ENCODE data around the gene CORO2B.
A peak's percentile ranks its signal among the peaks of the same experiment; 100 is the strongest.

Gene CORO2B

DNA sequence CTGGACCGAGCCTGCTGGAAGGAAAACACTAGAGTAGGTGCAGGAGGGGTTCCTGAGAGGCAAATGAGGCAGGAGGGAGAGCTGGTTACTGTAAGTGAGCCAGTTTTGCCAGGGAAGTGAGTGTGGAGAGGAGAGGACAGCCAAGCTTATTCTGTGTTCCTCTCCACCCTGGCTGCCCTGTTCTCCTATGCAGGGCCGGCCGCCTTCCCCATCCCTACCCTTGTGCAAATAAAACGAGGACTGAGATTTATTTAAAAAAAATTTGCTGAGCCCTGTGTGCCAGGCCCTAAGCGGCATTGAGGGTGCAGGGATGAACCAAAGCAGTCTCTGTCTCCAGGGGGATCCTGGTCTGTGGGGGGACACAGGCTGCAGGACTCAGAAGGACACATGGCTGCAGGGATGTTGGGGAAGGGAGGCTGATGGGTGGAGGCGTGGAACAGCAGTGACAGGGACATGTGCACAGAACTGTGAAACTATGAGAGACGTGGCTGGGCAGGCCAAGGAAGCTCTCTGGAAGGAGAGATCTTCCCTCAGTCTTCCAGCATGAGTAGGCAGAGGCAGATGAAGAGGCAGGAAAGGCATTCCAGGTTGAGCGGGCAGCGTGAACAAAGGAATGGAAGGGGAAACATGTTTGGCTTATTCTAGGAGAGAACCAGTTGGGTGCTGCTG, 12.1 kb downstream of the CORO2B start:
- DNase-seq (ENCODE audit: low read depth) = no peak

DNA sequence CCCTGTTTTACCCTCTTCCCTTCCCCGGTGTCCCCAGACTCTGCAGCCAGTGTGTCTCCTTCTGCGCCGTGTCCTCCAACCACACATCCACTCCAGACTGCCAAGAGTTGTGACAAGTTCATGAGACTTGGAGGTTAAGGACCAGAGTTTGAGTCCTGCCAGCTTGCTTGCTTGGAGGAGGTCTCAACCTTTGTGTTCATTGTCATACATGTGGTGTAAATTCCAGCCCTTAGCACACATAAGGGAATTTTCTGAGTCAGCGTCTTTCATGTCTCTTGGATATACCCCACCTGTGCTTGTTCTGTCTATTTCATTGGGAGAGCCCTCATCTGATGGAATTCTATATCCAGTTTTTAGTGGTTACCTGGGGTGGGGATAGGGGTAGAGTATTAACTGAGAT, 13.3 kb downstream of the CORO2B start:
- DNase-seq (ENCODE audit: low read depth) = no peak

DNA sequence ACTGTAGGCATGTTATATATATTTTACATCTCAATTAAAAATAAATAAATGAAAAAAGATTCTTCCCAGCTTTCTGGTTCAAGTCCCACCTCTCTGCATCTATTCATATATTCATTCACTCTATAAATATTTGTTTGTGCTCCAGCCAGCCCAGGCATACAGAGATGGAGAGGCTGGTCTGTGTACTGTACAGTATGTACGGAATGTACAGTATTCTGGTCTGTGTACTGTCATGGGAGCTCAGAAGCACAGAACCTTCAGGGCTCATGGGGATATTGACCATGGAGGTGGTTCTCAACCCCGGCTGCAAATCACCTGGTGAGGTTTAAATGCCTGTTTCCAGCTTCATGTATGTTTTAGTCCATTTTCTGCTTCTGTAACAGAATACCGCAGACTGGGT, 13.8 kb downstream of the CORO2B start:
- no peak for DNase-seq (ENCODE audit: low read depth)

DNA sequence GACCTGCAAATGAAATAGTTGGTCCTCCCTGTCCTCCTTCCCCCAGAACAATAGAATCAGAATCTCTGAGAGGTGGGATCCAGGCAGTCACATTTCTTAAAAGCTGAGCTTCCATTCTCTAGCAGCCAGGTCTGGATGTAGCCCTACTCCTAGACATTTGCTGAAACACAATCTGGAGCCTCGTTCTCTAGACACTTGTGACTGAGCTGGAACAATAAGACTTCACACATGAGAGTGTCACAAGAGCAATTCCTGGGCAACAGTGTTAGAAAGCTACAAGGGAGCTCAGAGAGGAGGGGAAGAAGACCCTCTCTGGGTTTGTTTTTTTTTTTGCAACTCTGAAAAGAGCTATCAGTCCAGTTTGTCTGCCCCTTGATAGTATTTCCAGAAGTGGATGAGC, 14.5 kb downstream of the CORO2B start:
- DNase-seq (ENCODE audit: low read depth) = no peak

DNA sequence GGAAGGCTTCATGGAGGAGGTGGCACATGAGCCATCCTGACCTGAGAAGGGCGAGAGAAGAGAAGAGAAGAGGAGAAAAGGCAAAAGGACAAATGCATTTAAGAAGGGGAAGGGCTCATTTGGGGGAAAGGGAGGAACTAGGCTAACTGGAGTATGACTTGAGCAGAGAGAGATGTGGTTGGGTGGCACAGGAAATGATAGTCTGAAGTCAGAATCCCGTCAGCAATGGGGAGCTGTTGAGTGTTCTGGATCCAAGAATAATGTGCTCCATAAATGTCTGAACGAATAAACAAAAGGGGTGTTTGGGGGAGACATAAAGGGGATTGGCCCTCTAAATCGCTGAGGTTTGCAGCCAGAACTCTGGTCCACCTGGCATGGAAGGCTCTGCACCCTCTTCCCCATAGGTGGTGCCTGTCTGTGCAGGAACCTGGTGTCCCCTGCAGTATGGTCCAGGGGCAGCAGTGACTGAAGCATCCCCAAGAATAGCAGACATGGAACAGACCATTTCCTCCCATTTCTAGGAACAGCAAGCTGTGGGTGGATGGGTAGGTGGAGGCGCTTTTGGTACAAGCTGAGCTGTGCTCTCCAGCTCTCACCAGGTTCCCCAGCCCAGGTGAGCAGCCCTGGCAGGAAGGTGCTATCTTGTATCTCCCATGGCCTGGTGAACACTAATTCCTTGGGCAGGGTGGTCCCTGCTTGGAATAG, 15.2 kb downstream of the CORO2B start:
- DNase-seq (ENCODE audit: low read depth) = no peak

DNA sequence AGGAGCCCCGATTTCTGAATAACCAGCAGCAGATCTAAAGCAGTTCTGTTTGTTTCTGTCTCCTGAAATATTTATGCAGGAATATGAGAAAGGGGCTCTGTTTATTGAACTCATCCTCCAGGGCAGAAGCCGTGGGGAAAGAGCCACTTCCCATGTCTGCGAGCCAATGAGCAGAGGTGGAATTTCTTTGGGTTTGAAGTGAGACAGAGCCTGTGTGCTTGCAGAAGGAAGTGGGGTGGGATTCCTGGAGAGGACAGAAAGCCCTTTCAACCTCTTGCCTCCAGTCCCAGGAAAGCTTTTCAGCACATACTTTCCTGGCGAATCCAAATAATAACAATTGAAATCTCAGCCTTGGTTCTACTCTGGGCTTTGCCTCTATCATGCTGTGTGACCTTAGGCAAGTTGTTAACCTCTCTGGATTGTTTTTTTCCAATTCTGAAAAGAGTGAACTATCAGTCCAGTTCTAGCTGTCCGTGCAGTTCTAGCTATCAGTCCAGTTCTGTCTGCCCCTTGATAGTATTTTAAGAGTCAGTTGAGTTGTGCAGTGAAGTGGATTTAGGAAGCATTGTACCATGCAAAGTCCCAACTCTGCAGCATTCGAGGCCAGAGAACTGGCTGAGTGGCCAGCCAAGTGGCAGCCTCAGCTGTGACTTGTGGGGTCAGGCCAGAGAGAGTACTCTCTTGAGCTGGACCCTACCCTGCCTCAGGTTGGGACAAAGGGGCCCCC, 15.9 kb downstream of the CORO2B start:
- no peak for DNase-seq (ENCODE audit: low read depth)

DNA sequence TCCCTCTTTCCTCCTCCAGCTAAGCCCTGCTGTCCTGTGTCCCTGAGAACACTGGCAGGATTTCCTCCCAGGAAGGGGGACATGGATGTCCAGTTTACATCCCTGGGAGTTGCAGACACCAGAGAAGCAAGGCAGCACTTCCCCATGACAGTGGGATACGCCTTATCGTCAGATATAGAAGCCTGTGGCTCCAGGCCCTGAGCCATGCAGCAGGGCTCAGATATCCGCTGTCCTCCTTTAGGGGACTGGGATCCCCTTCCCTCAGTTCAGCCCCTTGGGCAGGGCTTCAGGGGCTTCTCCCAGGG, 16.4 kb downstream of the CORO2B start:
- DNase-seq (ENCODE audit: low read depth) = no peak

DNA sequence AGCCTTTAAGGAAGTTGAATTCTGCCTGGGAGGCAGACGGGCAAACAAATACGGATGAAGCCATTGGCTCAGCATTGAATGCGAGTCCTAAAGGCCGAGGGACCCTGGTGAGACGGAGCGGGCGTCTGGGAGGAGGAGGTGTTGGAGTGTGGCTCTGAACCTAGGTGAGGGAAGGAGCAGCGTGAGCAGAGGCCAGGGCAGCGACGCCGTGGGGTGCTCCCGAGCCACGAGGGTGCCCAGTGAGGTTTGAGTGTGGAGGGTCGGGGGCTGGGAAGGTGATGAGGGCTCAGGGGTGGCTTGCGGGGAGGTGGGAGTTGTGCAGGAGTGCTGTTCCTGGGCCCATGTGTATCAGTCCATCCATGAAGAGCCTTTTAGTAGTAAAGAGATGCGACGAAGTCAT, 17.0 kb downstream of the CORO2B start:
- no peak for DNase-seq (ENCODE audit: low read depth)

DNA sequence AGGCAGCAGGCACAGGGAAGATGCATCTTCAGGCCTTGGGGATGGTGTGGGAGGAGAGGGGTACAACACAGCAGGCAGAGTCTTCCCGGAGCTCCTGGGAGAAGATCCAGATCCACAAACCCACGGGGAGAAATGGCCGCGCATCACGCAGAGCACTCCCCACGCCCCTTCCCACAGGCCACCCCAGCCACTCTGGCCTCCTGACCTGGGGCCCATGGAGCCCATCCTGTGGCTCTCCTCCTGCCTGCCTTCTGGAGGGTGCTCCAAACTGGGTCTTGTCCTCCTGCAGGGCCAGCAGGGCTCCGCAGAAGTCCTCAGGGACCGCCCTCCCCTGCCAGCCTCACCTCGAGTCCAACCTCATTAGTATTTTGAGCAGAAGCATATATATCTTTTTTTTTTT, 17.9 kb downstream of the CORO2B start:
- DNase-seq (ENCODE audit: low read depth) = no peak

DNA sequence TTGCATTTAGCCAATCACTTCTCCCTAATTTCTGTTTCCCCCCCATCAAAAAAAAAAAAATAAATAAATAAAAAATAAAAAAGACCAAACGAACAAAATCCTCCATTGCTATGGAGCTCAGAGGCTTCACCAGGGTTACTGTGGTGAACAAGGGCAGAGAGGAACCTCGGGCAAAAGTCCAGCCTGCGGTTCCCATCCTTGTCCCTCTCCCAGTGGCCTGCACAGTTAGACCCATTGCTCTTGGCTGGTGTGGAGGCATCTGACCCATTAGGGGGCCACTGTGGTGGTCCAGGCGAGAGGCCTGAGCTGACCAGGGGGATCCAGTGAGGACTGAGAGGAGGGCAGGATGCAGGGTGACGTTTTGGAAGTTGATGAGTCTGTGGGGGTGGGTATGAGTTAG, 18.8 kb downstream of the CORO2B start:
- DNase-seq (ENCODE audit: low read depth) = no peak

DNA sequence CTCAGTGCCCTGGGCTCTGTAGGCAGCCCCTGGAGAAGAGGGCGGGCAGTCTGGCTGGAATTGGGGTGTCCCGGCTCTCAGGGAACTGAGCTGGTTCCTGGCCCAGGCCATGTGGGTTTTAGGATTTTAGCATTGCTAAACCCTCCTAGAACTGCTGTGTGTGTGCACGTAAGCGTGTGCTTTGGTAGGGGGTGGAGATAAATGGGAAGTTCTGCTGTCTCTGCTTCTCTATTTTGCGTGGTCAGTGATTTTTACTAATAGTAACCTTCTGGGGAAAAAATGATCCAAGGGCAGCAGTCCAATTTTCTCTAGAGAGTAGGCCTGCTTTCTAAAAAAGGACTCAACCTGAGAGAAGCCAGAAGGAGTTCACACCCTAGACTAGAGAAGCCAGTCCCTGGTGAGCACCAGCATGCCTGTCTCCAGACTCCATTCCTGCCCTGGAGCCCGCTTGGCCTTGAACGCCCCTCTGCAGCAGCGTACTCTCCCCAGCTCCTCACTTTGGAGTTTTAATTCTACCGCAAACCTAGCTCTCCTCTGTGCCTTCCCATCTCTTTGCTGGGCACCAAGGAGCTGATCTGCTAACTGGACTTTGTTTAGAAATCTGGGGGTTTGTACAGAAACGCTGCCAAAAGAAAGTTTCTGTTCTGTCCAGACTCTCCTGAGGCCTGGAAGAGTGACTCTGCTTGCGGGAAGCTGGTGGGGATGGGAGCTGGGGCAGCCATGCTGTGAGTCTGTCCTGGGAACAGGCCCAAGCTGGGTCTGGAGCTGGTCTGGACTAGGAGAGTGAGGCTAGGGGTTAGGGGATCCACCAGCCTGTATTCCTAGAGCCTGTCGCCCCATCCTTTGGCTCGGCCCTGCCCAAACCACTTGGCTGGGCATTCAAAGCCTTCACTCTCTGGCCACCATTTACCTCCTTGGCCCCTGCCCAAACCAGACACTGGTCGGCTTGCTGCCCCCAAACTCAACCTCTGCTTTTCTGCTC, 19.7 kb downstream of the CORO2B start:
- peak; percentile 80 for DNase-seq (ENCODE audit: low read depth)

DNA sequence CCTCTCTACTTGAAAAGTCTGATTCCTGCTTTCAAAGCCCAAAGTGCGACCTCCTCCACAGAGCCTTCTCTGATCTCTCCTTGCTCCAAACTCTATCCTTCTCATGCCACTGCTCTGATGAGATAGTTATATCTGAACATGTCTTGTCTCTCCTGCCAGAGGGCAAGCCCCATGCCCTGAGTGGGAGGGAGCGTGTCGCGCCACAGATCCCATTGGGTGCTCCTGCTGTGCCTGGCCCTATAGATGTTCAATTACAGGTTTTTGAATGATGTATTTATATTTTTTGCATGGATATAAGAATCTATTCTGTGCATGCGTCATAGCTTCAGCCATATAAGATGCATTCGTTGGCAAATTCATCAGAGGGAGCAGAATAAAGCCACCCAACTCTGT, 20.4 kb downstream of the CORO2B start:
- no peak for DNase-seq (ENCODE audit: low read depth)

DNA sequence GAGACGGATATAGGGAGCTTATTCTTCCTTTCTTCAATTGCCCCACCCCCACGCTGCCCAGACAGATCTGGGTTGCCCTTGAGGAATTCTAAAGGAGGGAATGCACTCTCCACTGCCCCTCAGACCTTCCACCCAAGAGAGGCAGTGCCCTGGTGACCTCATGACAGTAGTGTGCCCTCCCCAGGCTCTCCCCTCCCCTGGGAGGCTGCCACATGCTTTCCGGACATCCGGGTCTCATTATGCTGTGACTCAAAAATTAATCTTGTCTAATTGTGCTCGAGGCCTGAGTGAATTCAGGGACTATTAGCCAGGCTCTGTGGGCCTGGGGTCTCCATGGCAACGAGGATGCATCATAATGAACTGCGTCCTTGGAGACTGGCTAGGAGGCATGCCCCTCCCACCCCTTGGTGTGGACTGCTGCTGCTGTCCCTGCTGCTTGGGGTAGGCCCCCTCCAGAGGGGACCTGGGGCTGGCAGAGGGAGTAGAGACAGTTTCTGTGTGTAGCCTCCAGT, 20.8 kb downstream of the CORO2B start:
- peak; percentile 77 for DNase-seq (ENCODE audit: low read depth)

DNA sequence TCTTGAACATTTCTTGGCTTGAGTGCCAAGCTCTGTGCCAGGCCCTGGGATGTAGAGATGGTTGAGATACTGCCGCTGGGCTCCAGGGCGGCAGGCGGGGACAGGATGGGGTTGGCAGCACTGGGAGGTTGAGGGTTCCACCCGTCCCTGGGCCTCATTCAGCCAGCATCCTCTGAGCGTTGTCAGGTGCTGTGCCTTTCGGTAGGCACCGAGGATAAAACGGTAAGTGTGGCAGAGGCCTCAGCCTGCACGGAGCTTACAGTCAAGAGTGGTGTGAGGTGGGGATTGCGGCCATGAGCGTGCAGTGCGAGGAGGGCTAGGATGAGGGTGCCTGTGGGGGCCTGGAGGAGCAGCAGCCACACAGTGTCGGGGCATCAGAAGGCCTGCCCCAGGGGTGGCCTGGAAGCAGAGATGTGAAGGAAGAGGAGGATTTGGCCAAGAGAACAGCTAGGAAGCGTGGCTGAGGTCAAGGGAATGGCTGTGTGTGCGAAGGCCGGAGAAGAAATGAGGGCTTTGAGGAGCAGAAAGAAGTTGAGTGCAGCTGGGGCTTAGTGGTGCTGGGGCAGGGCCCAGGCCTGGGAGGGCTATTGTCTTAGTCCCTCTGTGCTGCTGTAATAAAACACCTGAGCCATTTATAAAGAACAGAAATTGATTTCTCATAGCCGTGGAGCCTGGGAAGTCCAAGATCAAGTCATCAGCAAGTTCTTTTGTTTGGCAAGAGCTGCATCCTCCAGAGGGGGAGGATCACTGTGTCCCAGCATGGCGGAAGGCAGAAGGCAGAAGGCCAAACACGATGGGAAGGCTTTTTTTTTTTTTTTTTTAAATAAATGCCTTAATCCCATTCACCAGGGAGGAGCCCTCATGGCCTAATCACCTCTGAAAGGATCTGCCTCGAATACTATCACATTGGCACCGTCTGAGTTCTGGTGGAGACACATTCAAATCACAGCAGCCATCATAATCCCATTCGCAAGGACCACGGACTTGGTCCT, 22.7 kb downstream of the CORO2B start:
- DNase-seq (ENCODE audit: low read depth) = peak; percentile 29

DNA sequence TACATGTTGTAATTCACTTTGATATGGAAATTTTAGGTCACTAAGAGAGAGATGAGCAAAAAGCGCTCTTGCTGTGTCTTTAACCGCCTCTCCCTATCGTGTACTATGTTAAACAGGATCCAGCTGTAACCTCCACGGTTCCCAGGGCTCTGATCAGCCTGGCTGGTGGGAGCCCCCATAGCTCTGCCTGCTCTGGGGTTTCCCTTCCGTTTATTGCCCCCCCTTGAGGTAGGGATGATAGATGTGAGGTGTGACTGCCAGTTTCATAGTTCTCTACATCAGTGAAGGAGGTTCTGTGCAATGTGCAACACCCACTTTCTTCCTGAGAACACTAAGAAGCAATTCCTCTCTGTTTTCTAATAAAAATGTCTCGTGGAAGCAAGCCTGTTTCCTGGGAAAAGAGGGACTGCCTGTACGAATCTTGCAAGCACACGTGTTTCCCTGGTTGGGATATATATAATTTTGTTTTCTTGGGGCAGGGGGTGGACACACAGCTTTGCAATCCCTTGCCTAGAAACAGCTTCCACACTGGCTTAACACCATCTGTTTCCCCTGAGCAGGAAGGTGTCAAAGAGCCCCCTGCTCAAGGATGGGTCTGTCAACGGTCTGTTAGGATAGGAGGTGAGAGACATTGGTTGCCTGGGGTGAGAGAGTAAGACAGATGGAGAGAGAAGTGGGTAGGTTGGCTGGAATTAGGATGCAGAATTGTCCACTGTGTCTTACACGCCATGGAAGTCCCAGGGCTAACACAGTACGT, 23.8 kb downstream of the CORO2B start:
- no peak for DNase-seq (ENCODE audit: low read depth)

DNA sequence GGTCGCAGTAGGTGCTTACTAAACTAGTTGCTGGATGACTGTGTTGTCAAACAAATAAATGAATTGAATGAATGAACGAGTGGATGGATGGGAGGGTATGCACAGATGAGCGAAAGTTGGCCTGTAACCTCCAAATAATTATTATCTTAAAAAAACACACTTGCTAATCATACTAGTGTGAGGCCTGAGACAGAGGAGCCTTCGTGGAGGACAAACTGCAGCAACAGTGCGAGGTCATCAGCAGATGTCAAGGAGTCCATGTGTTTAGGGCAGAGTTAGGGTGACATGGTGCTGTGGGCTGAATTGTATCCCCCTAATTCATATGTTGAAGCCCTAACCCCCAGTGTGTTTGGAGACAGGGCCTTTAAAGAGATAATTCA, 24.4 kb downstream of the CORO2B start:
- no peak for DNase-seq (ENCODE audit: low read depth)

DNA sequence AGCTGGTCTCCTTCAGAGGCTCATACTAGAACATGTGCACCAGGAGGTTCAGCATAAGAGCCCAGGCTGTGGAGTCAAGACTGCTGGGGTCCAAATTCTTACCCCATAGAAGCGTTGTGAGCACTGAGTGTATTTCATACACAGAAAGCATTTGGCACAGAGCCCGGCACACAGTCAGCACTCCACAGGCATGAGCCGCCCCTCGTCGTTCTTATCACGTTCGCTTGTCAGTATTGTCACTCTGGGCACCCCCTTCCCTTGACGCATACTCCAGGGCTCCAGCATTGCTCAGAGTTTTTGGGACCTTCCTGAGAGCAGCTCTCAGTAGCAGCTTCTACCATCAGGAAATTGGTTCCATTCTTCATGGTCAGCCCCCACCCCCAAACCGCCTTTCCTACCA, 25.2 kb downstream of the CORO2B start:
- no peak for DNase-seq (ENCODE audit: low read depth)

DNA sequence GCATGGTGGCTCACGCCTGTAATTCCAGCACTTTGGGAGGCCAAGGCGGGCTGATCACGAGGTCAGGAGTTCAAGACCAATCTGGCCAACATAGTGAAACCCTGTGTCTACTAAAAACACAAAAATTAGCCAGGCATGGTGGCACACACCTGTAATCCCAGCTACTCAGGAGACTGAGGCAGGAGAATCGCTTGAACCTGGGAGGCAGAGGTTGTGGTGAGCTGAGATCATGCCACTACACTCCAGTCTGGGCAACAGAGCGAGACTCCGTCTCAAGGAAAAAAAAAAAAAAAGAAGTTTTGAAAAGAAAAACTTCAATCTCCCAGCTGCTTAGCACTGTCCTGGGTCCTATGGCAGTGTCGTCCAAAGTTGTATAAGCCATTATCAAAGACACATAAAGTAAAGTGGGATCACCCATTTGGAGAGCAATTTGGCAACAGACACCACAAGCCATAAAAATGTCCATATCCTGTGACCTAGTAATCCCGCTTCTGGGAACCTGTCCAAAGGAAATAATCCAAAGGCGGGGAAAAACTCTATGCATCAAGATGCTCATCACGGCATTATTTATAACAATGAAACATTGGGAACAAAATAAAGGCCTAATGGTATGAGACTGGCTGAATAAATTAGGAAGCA, 26.2 kb downstream of the CORO2B start:
- peak; percentile 75 for DNase-seq (ENCODE audit: low read depth)

DNA sequence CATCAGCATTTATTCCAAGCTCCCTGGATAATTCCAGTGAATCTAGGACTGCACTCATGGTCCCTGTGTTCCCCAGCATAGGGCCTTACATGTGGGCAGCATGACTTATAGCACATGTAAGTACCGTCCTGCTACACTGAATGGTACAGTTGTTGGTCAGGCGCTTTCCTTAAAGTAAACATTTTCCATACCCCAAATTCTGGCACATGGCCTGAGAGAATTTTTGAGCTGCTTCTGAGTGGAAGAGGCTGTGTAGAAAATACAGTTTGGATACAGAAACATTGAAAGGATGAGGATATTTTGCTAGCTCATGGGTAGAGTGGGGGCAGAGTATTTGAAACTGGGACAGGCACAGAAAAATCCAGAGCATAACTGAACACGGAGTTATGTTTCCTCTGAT, 27.6 kb downstream of the CORO2B start:
- DNase-seq (ENCODE audit: low read depth) = no peak

All from fibroblast of gingiva (primary cell).